ENCODE data around the gene EDA. TPM values are rescaled to one million over a fixed set of nuclear protein-coding genes. Genes with fewer than 3 reads are reported as not detected.

EDA gene
- total and polyA plus RNA-seq, 8 donors: 1.7 to 5.1 (median 3.6) TPM

Small RNA genes lying within 50 kb of the gene (microRNA-seq; reads per million reads assigned to microRNA genes)
- 2.3 to 2.4 reads per million in 2 donors for gene MIR676

Other genes with a start within 250 kb of the EDA start
- 1 to 10 TPM in 4 of 6 donors, under 1 TPM in 2; 0.65 to 1.5 (median 1.4) TPM for gene NALF2, start 111.8 kb upstream of the EDA start, total RNA-seq
- 1 to 10 TPM; 1.0 to 1.1 TPM for gene NALF2, start 111.8 kb upstream of the EDA start, polyA plus RNA-seq